DOHH2 (cell line): ENCODE results near the gene NCAM1.

ENCODE experiments used
- CTCF ChIP-seq: fragments of 200-600 bp; sonication (generic); IDR thresholded peaks from one replicate; pipeline ENCODE4 v1.5.1; 2014; ENCODE audit warnings: antibody characterized with exemption, mild to moderate bottlenecking, low read depth, low read length; ENCODE audit not compliant: poor library complexity, severe bottlenecking
- EZH2phosphoT487 ChIP-seq: fragments of 200-600 bp; sonication (generic); IDR thresholded peaks from 2 replicates; pipeline ENCODE4 v1.6.1; 2017; ENCODE audit warnings: borderline replicate concordance, mild to moderate bottlenecking, antibody characterized with exemption, low read length, moderate library complexity, mixed read lengths

- TF ChIP-seq CTCF = no peak
- TF ChIP-seq EZH2phosphoT487 = no peak
These were observed 301.4 kb downstream of the NCAM1 start for GRCh38 chr11:113262594-113262993.
